Measurements from ENCODE around the gene KLHL13. TPM values are rescaled to one million over a fixed set of nuclear protein-coding genes. Genes with fewer than 3 reads are reported as not detected.
"Not testable (repeated sequence)": the region's sequence is repeated elsewhere in the genome, so short reads cannot be mapped to it uniquely, and the experiment has no call there.

Gene KLHL13
- total RNA-seq: 6.0 TPM
- long read RNA-seq, transcript KLHL13-204 (7 exons, 3,256 nt): major isoform, 5 of 7 reads
- long read RNA-seq, partial matches to known transcripts: 1 of 7 reads
- long read RNA-seq, other reads (novel, unspliced or antisense): 0 of 7 reads

- intact Hi-C loops (cut with DNase I): loop anchor here (10.0 kb wide), 1 partner anchor 122 kb away; no protein-coding TSS in a partner anchor
- DNase-seq (ENCODE audit: missing footprints) (no peak), ATAC-seq (peak; percentile 91)
Measured at GRCh38 chrX:118116713-118117550, at the start of gene KLHL13. KLHL13 (minus strand) TSS chrX:118116810; CDS start chrX:118028473, 88,337 bp downstream.

- intact Hi-C loops (cut with DNase I): no loop called here
- ATAC-seq (no peak), DNase-seq (ENCODE audit: missing footprints) (no peak)
Measured at GRCh38 chrX:118164138-118164537, 47.5 kb upstream of the KLHL13 start.

- intact Hi-C loops (cut with DNase I): no loop called here
- DNase-seq (ENCODE audit: missing footprints) (no peak), ATAC-seq (no peak)
Measured at GRCh38 chrX:118156953-118157608, 40.5 kb upstream of the KLHL13 start.

- ATAC-seq (no peak), DNase-seq (ENCODE audit: missing footprints) (no peak)
- intact Hi-C loops (cut with DNase I): no loop called here
Measured at GRCh38 chrX:118156254-118156952, 39.8 kb upstream of the KLHL13 start.

- intact Hi-C loops (cut with DNase I): no loop called here
- ATAC-seq (peak; percentile 57), DNase-seq (ENCODE audit: missing footprints) (no peak)
Measured at GRCh38 chrX:118153270-118153669, 36.7 kb upstream of the KLHL13 start.

- no peak for DNase-seq (ENCODE audit: missing footprints)
- intact Hi-C loops (cut with DNase I): no loop called here
- peak; percentile 69 for ATAC-seq
Measured at GRCh38 chrX:118152721-118153120, 36.1 kb upstream of the KLHL13 start.

GRCh38 chrX:118148737-118149136 is 32.1 kb upstream of the KLHL13 start:
- DNase-seq (ENCODE audit: missing footprints): no peak
- intact Hi-C loops (cut with DNase I): no loop called here
- ATAC-seq: no peak

- intact Hi-C loops (cut with DNase I); DNase-seq (ENCODE audit: missing footprints); ATAC-seq: not testable (repeated sequence)
Measured at GRCh38 chrX:118147771-118148170, 31.2 kb upstream of the KLHL13 start.

GRCh38 chrX:118143578-118143977 is 27.0 kb upstream of the KLHL13 start:
- intact Hi-C loops (cut with DNase I): no loop called here
- ATAC-seq (no peak), DNase-seq (ENCODE audit: missing footprints) (no peak)

- no peak for ATAC-seq
- DNase-seq (ENCODE audit: missing footprints): no peak
- intact Hi-C loops (cut with DNase I): no loop called here
Measured at GRCh38 chrX:118131336-118131735, 14.7 kb upstream of the KLHL13 start.

GRCh38 chrX:118129681-118130080 is 13.1 kb upstream of the KLHL13 start:
- intact Hi-C loops (cut with DNase I): no loop called here
- ATAC-seq: no peak
- DNase-seq (ENCODE audit: missing footprints): no peak

- ATAC-seq: no peak
- intact Hi-C loops (cut with DNase I): no loop called here
- DNase-seq (ENCODE audit: missing footprints): peak; percentile 55
Measured at GRCh38 chrX:118128724-118129123, 12.1 kb upstream of the KLHL13 start.

GRCh38 chrX:118126286-118126685 is 9.7 kb upstream of the KLHL13 start:
- intact Hi-C loops (cut with DNase I): no loop called here
- ATAC-seq (no peak), DNase-seq (ENCODE audit: missing footprints) (no peak)

GRCh38 chrX:118124243-118124642 is 7.6 kb upstream of the KLHL13 start:
- ATAC-seq; DNase-seq (ENCODE audit: missing footprints); intact Hi-C loops (cut with DNase I): not testable (repeated sequence)

- ATAC-seq (no peak), DNase-seq (ENCODE audit: missing footprints) (no peak)
- intact Hi-C loops (cut with DNase I): loop anchor here (10.0 kb wide), 1 partner anchor 123 kb away; no protein-coding TSS in a partner anchor
Measured at GRCh38 chrX:118117741-118118140, 1.1 kb upstream of the KLHL13 start.

GRCh38 chrX:118115953-118116712 is 477 bp downstream of the KLHL13 start:
- peak; percentile 64 for ATAC-seq
- intact Hi-C loops (cut with DNase I): loop anchor here (10.0 kb wide), 1 partner anchor 121 kb away; no protein-coding TSS in a partner anchor
- DNase-seq (ENCODE audit: missing footprints): peak; percentile 60

GRCh38 chrX:118114971-118115370 is 1.6 kb downstream of the KLHL13 start:
- DNase-seq (ENCODE audit: missing footprints) (no peak), ATAC-seq (no peak)
- intact Hi-C loops (cut with DNase I): loop anchor here (10.0 kb wide), 1 partner anchor 120 kb away; no protein-coding TSS in a partner anchor

- DNase-seq (ENCODE audit: missing footprints) (no peak), ATAC-seq (no peak)
- intact Hi-C loops (cut with DNase I): no loop called here
Measured at GRCh38 chrX:118109065-118109464, 7.5 kb downstream of the KLHL13 start.

Data from Right ventricle myocardium inferior (tissue), 1 donor.